SK-N-SH (cell line): ENCODE results near the gene ACACB. TPM values are rescaled to one million over a fixed set of nuclear protein-coding genes. Genes with fewer than 3 reads are reported as not detected.

Experiments used
- CTCF ChIA-PET: fragments of 300-600, 350-600 bp; formaldehyde crosslinking; extraction: SDS; loops from one replicate; lab custom pipeline; 2021; lab: Yijun Ruan, JAX
- POLR2A ChIA-PET: fragments of 350-600 bp; sonication (Branson Sonifier 250); formaldehyde crosslinking; extraction: SDS; loops from one replicate; lab custom pipeline; 2020; ENCODE audit warnings: antibody characterized with exemption, inconsistent platforms; lab: Yijun Ruan, JAX
- DNase-seq: peaks from one replicate; pipeline ENCODE4 v3.0.0; 2012
- H2AFZ ChIP-seq: fragments of 200-600 bp; sonication (generic); 2 replicates; pipeline ENCODE4 v1.8.1; 2016; ENCODE audit warnings: antibody characterized with exemption, mild to moderate bottlenecking, low read depth
- H3F3A ChIP-seq: fragments of 200-600 bp; sonication (generic); replicated peaks from 2 replicates; pipeline ENCODE3; 2016; ENCODE audit warnings: antibody characterized with exemption, mild to moderate bottlenecking; ENCODE audit not compliant: insufficient read depth
- H3K27ac ChIP-seq, 2 experiments: fragments of 200-500 bp in 1 of 2; fragments of 200-600 bp in 1 of 2; sonication (Bioruptor generic) in 1 of 2; sonication (generic), shearing (Covaris generic) in 1 of 2; 2 replicates each; pipeline versions ENCODE4 v1.5.1 to v1.6.1; 2014 to 2016; ENCODE audit warnings: low read depth in 2 of 2, inconsistent platforms in 1 of 2, low read length in 1 of 2, mild to moderate bottlenecking in 1 of 2, mixed read lengths in 1 of 2
- H3K27me3 ChIP-seq: fragments of 200-600 bp; sonication (generic), shearing (Covaris generic); 2 replicates; pipeline ENCODE4 v1.6.1; 2016; ENCODE audit warnings: mixed run types; ENCODE audit not compliant: insufficient read depth
- H3K36me3 ChIP-seq, 2 experiments: fragments of 200-500 bp in 1 of 2; fragments of 200-600 bp in 1 of 2; sonication (Bioruptor generic) in 1 of 2; sonication (generic) in 1 of 2; replicated peaks in 1 of 2; 2 replicates each; pipeline versions ENCODE3 to v1.5.1; 2014 to 2016; ENCODE audit warnings: low read length in 1 of 2, mild to moderate bottlenecking in 1 of 2; ENCODE audit not compliant: insufficient read depth in 2 of 2, control insufficient read depth in 1 of 2
- H3K4me1 ChIP-seq, 2 experiments: fragments of 200-500 bp in 1 of 2; fragments of 200-600 bp in 1 of 2; sonication (Bioruptor generic) in 1 of 2; sonication (generic), shearing (Covaris generic) in 1 of 2; 2 replicates each; pipeline versions ENCODE4 v1.5.1 to v1.6.1; 2014 to 2016; ENCODE audit warnings: low read depth in 1 of 2, low read length in 1 of 2, mixed run types in 1 of 2; ENCODE audit not compliant: insufficient read depth in 2 of 2, control insufficient read depth in 1 of 2
- H3K4me2 ChIP-seq: fragments of 200-600 bp; sonication (generic), shearing (Covaris generic); 2 replicates; pipeline ENCODE4 v1.6.1; 2017; ENCODE audit warnings: mixed run types
- H3K4me3 ChIP-seq, 2 experiments: fragments of 200-500 bp in 1 of 2; fragments of 200-600 bp in 1 of 2; sonication (Bioruptor generic) in 1 of 2; sonication (generic), shearing (Covaris generic) in 1 of 2; 2 replicates each; pipeline versions ENCODE4 v1.5.1 to v1.8.1; 2014 to 2016; ENCODE audit warnings: low read depth in 2 of 2, inconsistent platforms in 1 of 2, low read length in 1 of 2, mild to moderate bottlenecking in 1 of 2, mixed read lengths in 1 of 2, moderate library complexity in 1 of 2
- H3K79me2 ChIP-seq: fragments of 200-600 bp; sonication (generic); 2 replicates; pipeline ENCODE4 v1.8.1; 2017; ENCODE audit warnings: mild to moderate bottlenecking; ENCODE audit not compliant: insufficient read depth
- H3K9ac ChIP-seq: fragments of 200-600 bp; sonication (generic); 2 replicates; pipeline ENCODE4 v1.6.1; 2017; ENCODE audit warnings: mixed run types
- H3K9me2 ChIP-seq: fragments of 200-600 bp; sonication (generic); 2 replicates; pipeline ENCODE4 v1.6.1; 2017; ENCODE audit warnings: mixed run types
- H3K9me3 ChIP-seq: fragments of 200-600 bp; sonication (generic); 2 replicates; pipeline ENCODE4 v1.6.1; 2017; ENCODE audit warnings: mixed run types, mild to moderate bottlenecking, moderate library complexity
- H4K20me1 ChIP-seq: fragments of 200-600 bp; sonication (generic); 2 replicates; pipeline ENCODE4 v1.6.1; 2017; ENCODE audit warnings: mild to moderate bottlenecking, mixed run types; ENCODE audit not compliant: insufficient read depth
- CHD2 ChIP-seq: fragments of 150-350 bp; IDR thresholded peaks from 2 replicates; pipeline ENCODE4 v1.6.1; 2018; ENCODE audit warnings: low read length; ENCODE audit not compliant: partially characterized antibody
- ELF1 ChIP-seq: IDR thresholded peaks from 2 replicates; pipeline ENCODE4 v1.4.0; 2012
- EP300 ChIP-seq, 2 experiments: IDR thresholded peaks; 2 replicates each; pipeline versions ENCODE4 v1.4.0 to v1.6.1; 2012; ENCODE audit warnings: borderline replicate concordance in 1 of 2, low read depth in 1 of 2, low read length in 1 of 2
- FOSL2 ChIP-seq: IDR thresholded peaks from 2 replicates; pipeline ENCODE4 v1.4.0; 2012; ENCODE audit warnings: low read depth, mild to moderate bottlenecking, moderate library complexity, borderline replicate concordance
- FOXM1 ChIP-seq: IDR thresholded peaks from 2 replicates; pipeline ENCODE4 v1.4.0; 2012; ENCODE audit warnings: low read depth, mild to moderate bottlenecking
- MEF2A ChIP-seq: IDR thresholded peaks from 2 replicates; pipeline ENCODE4 v1.4.0; 2012; ENCODE audit warnings: low read depth, borderline replicate concordance
- NFIC ChIP-seq: IDR thresholded peaks from 2 replicates; pipeline ENCODE4 v1.4.0; 2012; ENCODE audit warnings: borderline replicate concordance
- PBX3 ChIP-seq: IDR thresholded peaks from 2 replicates; pipeline ENCODE4; 2012
- POLR2AphosphoS5 ChIP-seq: IDR thresholded peaks from 2 replicates; pipeline ENCODE4 v1.6.1; 2012; ENCODE audit warnings: low read depth, low read length
- RAD21 ChIP-seq: IDR thresholded peaks from 2 replicates; pipeline ENCODE4 v1.6.1; 2012; ENCODE audit warnings: mild to moderate bottlenecking, low read length
- RFX5 ChIP-seq: IDR thresholded peaks from 2 replicates; pipeline ENCODE4 v1.6.1; 2012; ENCODE audit warnings: mild to moderate bottlenecking, improper control_type of control experiment, low read length
- TCF12 ChIP-seq: IDR thresholded peaks from 2 replicates; pipeline ENCODE4 v1.4.0; 2012
- ZBTB33 ChIP-seq: IDR thresholded peaks from 2 replicates; pipeline ENCODE4 v1.4.0; 2012; ENCODE audit warnings: low read depth, borderline replicate concordance
- WGBS: methylation state at CpG from one replicate; pipeline ENCODE4 v1.1.6; 2017; ENCODE audit warnings: low lambda C conversion rate; 5-methylcytosine and 5-hydroxymethylcytosine counted together
- polyA plus RNA-seq, 3 experiments: library from polyadenylated mRNA; depleted of rRNA; stranded (reverse); fragments of >200 nt; gene quantifications; 2 replicates each; pipeline ENCODE4 v1.2.3, GENCODE V29; 2012
- TF ChIP-seq, protein P1 (sequence below): IDR thresholded peaks from 2 replicates; pipeline ENCODE4 v1.6.1; 2012; ENCODE audit warnings: mild to moderate bottlenecking, low read depth, low read length, moderate library complexity
- TF ChIP-seq, protein P2 (sequence below): fragments of 150-350 bp; IDR thresholded peaks from 2 replicates; pipeline ENCODE4 v1.6.1; 2017; ENCODE audit warnings: antibody characterized with exemption, low read length, low read depth, borderline replicate concordance

Gene ACACB
- polyA plus RNA-seq, 1 of the 3 experiments (the other 2 are of a cell fraction): 6.1 TPM

DNA sequence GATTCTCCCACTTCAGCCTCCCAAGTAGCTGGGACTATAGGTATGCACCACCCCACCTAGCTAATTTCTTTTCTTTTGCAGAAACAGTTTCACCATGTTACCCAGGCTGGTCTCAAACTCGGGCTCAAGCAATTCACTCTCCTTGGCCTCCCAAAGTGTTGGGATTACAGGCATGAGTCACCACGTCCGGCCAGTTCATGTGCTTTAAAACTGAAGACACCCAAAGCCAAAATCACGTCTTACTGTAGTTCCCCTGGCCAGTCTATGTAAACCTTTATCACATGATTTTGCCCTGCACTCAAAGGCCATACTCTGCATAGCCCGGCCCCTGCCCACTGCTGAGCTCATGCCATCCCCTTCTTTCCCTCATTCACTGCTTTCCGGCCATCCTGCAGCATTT lies 27.6 kb upstream of the ACACB start:
- ChIA-PET CTCF (interaction anchor here (1.4 kb wide), 1 partner anchor 205 kb away, joined by 4 read pairs; no protein-coding TSS in a partner anchor), POLR2A (no interaction called here)
- TF ChIP-seq, protein P1, sequence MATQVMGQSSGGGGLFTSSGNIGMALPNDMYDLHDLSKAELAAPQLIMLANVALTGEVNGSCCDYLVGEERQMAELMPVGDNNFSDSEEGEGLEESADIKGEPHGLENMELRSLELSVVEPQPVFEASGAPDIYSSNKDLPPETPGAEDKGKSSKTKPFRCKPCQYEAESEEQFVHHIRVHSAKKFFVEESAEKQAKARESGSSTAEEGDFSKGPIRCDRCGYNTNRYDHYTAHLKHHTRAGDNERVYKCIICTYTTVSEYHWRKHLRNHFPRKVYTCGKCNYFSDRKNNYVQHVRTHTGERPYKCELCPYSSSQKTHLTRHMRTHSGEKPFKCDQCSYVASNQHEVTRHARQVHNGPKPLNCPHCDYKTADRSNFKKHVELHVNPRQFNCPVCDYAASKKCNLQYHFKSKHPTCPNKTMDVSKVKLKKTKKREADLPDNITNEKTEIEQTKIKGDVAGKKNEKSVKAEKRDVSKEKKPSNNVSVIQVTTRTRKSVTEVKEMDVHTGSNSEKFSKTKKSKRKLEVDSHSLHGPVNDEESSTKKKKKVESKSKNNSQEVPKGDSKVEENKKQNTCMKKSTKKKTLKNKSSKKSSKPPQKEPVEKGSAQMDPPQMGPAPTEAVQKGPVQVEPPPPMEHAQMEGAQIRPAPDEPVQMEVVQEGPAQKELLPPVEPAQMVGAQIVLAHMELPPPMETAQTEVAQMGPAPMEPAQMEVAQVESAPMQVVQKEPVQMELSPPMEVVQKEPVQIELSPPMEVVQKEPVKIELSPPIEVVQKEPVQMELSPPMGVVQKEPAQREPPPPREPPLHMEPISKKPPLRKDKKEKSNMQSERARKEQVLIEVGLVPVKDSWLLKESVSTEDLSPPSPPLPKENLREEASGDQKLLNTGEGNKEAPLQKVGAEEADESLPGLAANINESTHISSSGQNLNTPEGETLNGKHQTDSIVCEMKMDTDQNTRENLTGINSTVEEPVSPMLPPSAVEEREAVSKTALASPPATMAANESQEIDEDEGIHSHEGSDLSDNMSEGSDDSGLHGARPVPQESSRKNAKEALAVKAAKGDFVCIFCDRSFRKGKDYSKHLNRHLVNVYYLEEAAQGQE: no peak
- no peak for TF ChIP-seq FOSL2
- TF ChIP-seq CHD2: no peak
- TF ChIP-seq, protein P2, sequence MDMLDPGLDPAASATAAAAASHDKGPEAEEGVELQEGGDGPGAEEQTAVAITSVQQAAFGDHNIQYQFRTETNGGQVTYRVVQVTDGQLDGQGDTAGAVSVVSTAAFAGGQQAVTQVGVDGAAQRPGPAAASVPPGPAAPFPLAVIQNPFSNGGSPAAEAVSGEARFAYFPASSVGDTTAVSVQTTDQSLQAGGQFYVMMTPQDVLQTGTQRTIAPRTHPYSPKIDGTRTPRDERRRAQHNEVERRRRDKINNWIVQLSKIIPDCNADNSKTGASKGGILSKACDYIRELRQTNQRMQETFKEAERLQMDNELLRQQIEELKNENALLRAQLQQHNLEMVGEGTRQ: no peak
- no peak for TF ChIP-seq TCF12
- TF ChIP-seq PBX3: no peak
- TF ChIP-seq EP300 (IDR thresholded peaks at IDR 0.05; ENCODE audit: borderline replicate concordance in 1 of 2, low read depth in 1 of 2, low read length in 1 of 2): no peak
- no peak for TF ChIP-seq FOXM1
- no peak for TF ChIP-seq POLR2AphosphoS5
- no peak for TF ChIP-seq ELF1
- TF ChIP-seq ZBTB33: no peak
- TF ChIP-seq NFIC: no peak
- TF ChIP-seq RFX5: no peak
- no peak for TF ChIP-seq MEF2A
- TF ChIP-seq RAD21: no peak

More for the DNA sequence above, 27.6 kb upstream of the ACACB start:
- no peaks in the 10 kb centered on the region for H3K9me3 ChIP-seq
- no peaks in the 10 kb centered on the region for H3K27me3 ChIP-seq
- H2AFZ ChIP-seq: no peak overlapping the region
- no peak overlapping the region for H3K4me2 ChIP-seq
- H3K79me2 ChIP-seq: peaks cover 23% of the 10 kb centered on the region
- H3K4me3 ChIP-seq: no peak overlapping the region
- 84% methylated on average over 6 of the region's 6 CpGs for WGBS
- DNase-seq: no peak
- H3K4me1 ChIP-seq: peaks cover 0 to 20% of the 10 kb centered on the region in 2 experiments; a peak in 1 of 4 replicates
- H4K20me1 ChIP-seq: no peaks in the 10 kb centered on the region
- no peak overlapping the region for H3K27ac ChIP-seq
- peaks cover 4% of the 10 kb centered on the region for H3F3A ChIP-seq
- peaks cover 27 to 42% of the 10 kb centered on the region in 2 experiments for H3K36me3 ChIP-seq
- no peak overlapping the region for H3K9ac ChIP-seq
- H3K9me2 ChIP-seq: no peaks in the 10 kb centered on the region
